Adrenal gland (tissue), 5 donors: ENCODE data around the gene NUDT3.

Experiments
- POLR2A ChIP-seq, 2 donors: fragments of 450-650 bp; IDR thresholded peaks; one replicate each; pipeline ENCODE4 v1.6.1; 2017; ENCODE audit warnings: antibody characterized with exemption in 2 of 2, mild to moderate bottlenecking in 2 of 2, moderate library complexity in 1 of 2
- TF ChIP-seq, protein P1 (sequence below), 6 experiments: fragments of 450-650 bp in 4 of 6; fragments of 200-600 bp in 2 of 6; sonication (generic) in 1 of 6; IDR thresholded peaks; 1 replicate in 5 of 6; 2 replicates in 1 of 6; pipeline versions ENCODE4 v1.5.1 to v1.8.0; 2016 to 2021; ENCODE audit warnings: antibody characterized with exemption in 6 of 6, mild to moderate bottlenecking in 2 of 6, moderate library complexity in 1 of 6
- donor health status: DM: no; HTN: no; CAD: no.

DNA sequence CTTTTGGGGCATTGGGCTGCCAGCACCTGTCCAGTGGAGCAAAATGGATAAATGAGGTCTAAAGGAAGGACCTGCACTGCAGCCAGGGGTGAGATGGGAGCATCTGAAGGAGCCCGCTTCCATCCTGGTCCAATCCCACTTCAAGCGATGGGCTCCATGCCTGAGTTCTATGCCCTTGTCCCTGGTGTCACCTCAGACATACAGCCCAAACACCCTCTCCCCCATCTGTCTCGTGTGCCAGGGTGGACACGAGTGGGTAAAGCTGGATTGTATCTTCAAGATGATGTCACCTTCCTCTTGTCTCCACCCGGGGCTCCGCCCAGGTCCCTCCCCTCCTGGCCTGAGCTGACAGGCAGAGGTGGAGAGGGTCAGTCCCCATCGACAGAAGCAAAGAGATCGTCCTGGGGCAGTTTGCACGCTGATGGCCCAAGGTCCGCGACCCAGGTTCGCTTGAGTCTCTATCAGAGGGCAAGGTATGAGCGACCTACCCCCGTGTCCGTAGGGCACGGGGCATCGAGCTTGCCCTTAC is 144.2 kb downstream of the NUDT3 start:
- TF ChIP-seq, protein P1, sequence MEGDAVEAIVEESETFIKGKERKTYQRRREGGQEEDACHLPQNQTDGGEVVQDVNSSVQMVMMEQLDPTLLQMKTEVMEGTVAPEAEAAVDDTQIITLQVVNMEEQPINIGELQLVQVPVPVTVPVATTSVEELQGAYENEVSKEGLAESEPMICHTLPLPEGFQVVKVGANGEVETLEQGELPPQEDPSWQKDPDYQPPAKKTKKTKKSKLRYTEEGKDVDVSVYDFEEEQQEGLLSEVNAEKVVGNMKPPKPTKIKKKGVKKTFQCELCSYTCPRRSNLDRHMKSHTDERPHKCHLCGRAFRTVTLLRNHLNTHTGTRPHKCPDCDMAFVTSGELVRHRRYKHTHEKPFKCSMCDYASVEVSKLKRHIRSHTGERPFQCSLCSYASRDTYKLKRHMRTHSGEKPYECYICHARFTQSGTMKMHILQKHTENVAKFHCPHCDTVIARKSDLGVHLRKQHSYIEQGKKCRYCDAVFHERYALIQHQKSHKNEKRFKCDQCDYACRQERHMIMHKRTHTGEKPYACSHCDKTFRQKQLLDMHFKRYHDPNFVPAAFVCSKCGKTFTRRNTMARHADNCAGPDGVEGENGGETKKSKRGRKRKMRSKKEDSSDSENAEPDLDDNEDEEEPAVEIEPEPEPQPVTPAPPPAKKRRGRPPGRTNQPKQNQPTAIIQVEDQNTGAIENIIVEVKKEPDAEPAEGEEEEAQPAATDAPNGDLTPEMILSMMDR (IDR thresholded peaks at IDR 0.05) = no peak
- TF ChIP-seq POLR2A (IDR thresholded peaks at IDR 0.05) = no peak
